A549 (cell line): Measurements from ENCODE around the gene GRAMD1A.

Source experiments
- HOXB13 ChIP-seq: fragments of 250-450 bp; sonication (Bioruptor Pico); IDR thresholded peaks from 2 replicates; pipeline ENCODE4 v1.5.0; 2020; ENCODE audit warnings: low read depth, mild to moderate bottlenecking, moderate library complexity
- RCOR1 ChIP-seq: fragments of 150-350 bp; IDR thresholded peaks from 2 replicates; pipeline ENCODE4 v1.6.1; 2014; ENCODE audit warnings: antibody characterized with exemption, low read length, low read depth

DNA sequence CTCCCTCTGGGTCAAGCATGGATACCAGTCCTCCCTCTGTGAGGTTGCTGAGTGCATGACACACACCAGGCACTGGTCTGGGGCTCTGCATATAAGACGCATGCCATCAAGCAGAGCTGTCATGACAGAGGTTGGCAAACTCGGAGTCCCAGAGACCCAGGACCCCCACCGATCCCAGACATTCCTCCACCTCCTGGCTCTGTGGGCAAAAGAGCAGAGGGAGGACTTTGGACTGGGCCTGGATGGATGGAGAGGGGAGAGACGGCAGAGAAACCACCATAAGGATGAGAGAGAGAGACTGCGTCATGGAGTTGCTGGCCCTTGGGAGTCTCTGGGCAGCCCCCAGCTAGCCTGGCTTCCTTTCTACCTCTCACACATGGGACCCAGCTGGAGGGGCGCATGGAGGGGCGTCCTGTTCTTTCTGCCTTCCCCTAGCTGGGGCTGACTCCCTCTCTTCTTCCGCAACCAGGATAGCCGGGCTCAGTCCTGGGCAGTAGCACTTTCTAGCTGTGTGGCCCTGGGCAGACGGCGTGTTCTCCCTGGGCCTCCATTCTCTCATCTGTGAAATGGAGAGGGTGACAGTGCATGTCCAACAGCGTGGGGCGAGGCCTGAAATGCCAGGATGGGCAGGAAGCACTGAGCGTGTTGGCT, 43.0 kb downstream of the GRAMD1A start:
- TF ChIP-seq HOXB13 (CRISPR knock-in tag) (no peak), RCOR1 (no peak)
